Adrenal gland (tissue), 5 donors: ENCODE data around the gene TRAF2.
"Not testable (repeated sequence)": the region's sequence is repeated elsewhere in the genome, so short reads cannot be mapped to it uniquely, and the experiment has no call there.

Experiments
- POLR2A ChIP-seq, 2 donors: fragments of 450-650 bp; IDR thresholded peaks; one replicate each; pipeline ENCODE4 v1.6.1; 2017; ENCODE audit warnings: antibody characterized with exemption in 2 of 2, mild to moderate bottlenecking in 2 of 2, moderate library complexity in 1 of 2
- TF ChIP-seq, protein P1 (sequence below), 6 experiments: fragments of 450-650 bp in 4 of 6; fragments of 200-600 bp in 2 of 6; sonication (generic) in 1 of 6; IDR thresholded peaks; 1 replicate in 5 of 6; 2 replicates in 1 of 6; pipeline versions ENCODE4 v1.5.1 to v1.8.0; 2016 to 2021; ENCODE audit warnings: antibody characterized with exemption in 6 of 6, mild to moderate bottlenecking in 2 of 6, moderate library complexity in 1 of 6
- donor health status: DM: no; HTN: no; CAD: no.

- not testable (repeated sequence) for TF ChIP-seq POLR2A (IDR thresholded peaks at IDR 0.05)
- TF ChIP-seq, protein P1, sequence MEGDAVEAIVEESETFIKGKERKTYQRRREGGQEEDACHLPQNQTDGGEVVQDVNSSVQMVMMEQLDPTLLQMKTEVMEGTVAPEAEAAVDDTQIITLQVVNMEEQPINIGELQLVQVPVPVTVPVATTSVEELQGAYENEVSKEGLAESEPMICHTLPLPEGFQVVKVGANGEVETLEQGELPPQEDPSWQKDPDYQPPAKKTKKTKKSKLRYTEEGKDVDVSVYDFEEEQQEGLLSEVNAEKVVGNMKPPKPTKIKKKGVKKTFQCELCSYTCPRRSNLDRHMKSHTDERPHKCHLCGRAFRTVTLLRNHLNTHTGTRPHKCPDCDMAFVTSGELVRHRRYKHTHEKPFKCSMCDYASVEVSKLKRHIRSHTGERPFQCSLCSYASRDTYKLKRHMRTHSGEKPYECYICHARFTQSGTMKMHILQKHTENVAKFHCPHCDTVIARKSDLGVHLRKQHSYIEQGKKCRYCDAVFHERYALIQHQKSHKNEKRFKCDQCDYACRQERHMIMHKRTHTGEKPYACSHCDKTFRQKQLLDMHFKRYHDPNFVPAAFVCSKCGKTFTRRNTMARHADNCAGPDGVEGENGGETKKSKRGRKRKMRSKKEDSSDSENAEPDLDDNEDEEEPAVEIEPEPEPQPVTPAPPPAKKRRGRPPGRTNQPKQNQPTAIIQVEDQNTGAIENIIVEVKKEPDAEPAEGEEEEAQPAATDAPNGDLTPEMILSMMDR (IDR thresholded peaks at IDR 0.05), result not testable (repeated sequence)
Measured at GRCh38 chr9:136869611-136870010, 16.7 kb upstream of the TRAF2 start.
